HG02870 (cell line): ENCODE results near the gene P2RY8.
"Not testable (repeated sequence)": the region's sequence is repeated elsewhere in the genome, so short reads cannot be mapped to it uniquely, and the experiment has no call there.

Experiments used
- ATAC-seq: cut with Tn5 transposase; IDR thresholded peaks from one replicate; pipeline ENCODE4 v1.9.1; 2021; ENCODE audit warnings: mild to moderate bottlenecking, moderate library complexity; ENCODE audit not compliant: unreplicated experiment

The P2RY8 gene

GRCh38 chrX:1466232-1466661 is 70.7 kb downstream of the P2RY8 start:
- no peak for ATAC-seq

GRCh38 chrX:1465286-1466231 is 71.4 kb downstream of the P2RY8 start:
- no peak for ATAC-seq

- ATAC-seq = no peak
Observed at GRCh38 chrX:1464971-1465285, 72.1 kb downstream of the P2RY8 start.

DNA sequence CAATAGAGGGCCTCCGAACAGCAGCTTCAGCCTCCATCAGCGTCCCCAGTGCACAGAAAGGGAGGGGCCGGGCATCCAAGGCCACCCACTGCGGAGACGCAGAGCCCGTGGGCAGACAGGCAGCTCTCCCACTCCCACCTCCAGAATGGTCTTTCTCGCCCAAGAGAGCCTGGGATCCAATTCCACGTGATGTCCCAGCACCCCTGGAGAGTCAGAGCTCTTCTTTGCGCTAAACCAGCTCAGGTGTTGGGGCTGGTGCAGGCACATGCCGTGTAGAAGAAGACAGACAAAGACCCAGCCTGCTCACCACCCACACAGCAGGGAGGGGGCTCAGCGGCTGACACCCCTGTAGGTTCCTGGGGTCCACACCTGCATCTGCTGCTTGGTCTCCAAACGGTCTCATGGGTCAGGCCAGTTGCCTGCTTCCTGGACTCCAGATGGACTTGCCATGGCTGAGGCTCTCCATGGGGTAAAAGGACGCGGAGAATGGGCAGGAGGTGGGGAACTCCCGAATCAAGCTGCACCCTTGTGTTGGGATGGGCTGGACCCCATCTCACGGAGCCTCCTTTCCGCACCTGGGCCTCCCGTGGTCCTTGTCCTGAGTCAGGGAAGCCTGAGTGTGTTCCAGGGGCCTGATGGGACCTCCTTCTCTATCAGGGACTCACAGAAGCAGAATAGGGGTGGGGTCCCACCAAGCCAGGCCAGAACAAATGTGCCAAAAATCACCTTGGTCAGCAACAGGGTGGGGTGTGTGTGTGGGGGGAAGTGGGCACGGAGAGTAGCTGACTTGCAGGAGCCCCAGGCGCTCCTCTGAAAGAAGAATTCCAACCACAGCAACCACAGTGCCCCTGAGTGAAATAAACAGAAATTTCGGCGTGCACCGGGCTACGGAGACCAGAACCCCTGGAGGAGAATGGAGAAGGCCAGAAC is 72.7 kb downstream of the P2RY8 start:
- ATAC-seq = no peak

- no peak for ATAC-seq
Observed at GRCh38 chrX:1463581-1463980, 73.4 kb downstream of the P2RY8 start.

DNA sequence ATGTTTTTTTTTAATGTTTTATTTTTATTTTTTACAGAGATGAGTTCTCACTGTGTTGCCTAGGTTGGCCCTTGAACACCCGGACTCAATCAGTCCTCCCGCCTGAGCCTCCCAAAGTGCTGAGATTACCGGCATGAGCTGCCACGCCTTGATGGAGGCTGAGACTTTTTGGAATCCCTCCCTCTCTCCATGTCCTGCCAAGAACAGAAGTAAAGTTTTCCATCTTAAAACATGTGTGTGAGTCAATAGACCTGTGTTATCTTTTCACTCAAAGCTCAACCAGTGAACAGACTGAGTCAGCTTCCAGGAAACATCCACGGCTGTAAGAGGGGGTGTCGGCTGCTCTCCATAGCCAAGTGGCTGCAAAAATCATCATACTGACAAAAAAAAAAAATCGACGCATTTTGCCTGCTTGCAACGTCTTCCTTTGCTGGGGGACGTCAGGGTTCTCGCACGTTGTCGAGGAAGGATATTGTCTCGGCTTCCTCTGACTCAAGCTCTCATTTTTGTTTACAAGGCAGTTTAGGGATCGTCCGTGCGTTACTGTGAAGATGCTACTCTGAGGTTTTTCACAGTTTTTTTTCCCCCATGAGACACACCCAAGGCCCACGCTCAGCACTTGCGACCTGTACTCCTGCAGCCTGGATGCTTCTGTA is 74.3 kb downstream of the P2RY8 start:
- ATAC-seq = no peak

DNA sequence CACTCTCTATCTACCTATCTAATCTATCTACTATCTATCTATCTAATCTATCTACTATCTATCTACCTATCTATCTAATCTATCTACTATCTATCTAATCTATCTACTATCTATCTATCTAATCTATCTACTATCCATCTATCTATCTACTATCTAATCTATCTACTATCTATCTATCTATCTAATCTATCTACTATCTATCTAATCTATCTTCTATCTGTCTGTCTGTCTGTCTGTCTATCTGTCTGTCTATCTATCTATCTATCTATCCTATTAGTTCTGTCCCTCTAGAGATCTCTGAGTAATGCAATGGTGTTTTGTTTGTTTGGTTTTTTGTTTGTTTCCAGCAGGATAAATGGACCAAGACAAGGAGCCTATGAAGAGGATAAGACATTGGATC is 74.9 kb downstream of the P2RY8 start:
- ATAC-seq = no peak

- no peak for ATAC-seq
Observed at GRCh38 chrX:1455948-1456280, 81.1 kb downstream of the P2RY8 start.

- peak; percentile 41 for ATAC-seq
Observed at GRCh38 chrX:1453951-1454785, 82.8 kb downstream of the P2RY8 start.

DNA sequence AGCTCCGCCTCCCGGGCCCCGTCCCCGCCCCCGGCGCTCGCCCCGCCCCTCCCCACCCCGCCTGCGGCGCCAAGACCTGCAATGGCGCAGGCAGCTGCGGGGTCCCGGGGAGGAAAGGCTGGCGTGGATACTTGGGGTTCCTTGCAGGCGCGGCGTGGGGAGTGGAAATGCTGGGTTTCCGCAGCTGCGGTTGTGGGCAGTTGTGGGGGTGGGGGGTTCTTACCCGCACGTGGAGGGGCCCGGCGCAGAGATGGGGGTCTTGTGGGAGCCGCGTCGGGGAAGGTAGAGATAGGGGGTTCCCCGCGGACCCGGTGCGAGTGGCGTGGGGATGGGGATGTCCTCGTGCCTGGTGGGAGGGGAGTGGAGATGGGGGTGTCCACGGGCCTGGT is 83.6 kb downstream of the P2RY8 start:
- ATAC-seq = peak; percentile 8

DNA sequence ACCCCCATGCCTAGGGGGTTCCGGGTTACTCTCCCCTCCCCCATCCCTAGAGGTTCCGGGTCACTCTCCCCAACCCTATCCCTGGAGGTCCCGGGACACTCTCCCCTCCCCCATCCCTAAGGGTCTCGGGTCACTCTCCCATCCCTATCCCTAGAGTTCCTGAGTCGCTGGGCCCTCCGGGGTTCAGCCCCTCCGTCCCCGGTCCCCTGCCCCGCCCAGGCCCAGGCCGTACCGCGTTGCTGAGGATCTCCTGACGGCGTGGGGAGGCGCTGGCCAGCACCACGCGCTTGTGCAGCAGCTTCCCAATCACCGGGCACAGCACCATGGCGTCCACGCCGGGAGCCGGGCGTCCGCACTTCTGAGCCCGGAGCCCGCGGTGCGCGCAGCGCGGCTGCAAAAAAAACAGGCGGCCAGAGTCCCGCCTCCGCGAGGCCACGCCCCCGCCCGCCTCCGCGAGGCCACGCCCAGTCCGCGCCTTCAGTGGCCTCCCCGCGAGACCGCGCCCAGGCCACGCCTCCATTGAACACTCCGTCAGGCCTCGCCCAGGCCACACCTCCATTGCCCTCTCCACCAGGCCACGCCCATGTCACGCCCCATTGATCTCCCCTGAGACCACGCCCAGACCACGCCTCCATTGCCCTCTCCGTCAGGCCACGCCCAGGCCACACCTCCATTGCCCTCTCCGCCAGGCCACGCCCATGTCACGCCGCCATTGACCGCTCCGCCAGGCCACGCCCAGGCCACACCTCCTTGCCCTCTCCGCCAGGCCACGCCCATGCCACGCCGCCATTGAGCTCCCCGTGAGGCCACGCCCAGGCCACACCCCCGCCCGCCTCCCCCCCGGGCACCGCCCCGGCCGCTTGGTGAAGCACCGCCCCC is 84.2 kb downstream of the P2RY8 start, which contains the start of gene ASMTL:
Gene ASMTL (minus strand): TSS at position 394 of the 879 bp plus-strand sequence. CDS start 69 bp downstream, at position 325.
- ATAC-seq = peak; percentile 60

GRCh38 chrX:1451661-1452515 is 85.1 kb downstream of the P2RY8 start:
- ATAC-seq = no peak

- ATAC-seq = no peak
Observed at GRCh38 chrX:1451251-1451660, 85.7 kb downstream of the P2RY8 start.

DNA sequence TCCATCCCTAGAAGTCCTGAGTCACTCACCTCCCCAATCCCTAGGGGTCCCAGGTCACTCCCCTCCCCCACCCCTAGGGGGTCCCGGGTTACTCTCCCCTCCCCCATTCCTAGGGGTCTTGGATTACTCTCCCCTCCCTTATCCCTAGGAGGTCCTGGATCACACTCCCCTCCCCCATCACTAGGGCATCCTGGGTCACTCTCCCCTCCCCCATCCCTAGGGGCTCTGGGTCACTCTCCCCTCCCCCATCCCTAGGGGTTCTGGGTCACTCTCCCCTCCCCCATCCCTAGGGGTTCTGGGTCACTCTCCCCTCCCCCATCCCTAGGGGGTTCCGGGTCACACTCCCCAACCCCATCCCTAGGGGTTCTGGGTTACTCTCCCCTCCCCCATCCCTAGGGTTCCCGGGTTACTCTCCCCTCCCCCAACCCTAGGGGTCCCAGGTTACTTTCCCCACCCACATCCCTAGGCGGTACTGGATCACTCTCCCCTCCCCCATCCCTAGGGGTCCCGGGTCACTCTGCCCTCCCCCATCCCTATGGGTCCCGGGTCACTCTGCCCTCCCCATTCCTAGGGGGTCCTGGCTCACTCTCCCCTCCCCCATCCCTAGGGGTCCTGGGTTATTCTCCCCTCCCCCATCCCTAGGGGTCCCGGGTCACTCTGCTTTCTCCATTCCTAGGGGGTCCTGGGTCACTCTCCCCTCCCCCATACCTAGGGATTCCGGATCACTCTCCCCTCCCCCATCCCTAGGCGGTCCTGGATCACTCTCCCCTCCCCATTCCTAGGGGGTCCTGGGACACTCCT is 86.4 kb downstream of the P2RY8 start:
- no peak for ATAC-seq

DNA sequence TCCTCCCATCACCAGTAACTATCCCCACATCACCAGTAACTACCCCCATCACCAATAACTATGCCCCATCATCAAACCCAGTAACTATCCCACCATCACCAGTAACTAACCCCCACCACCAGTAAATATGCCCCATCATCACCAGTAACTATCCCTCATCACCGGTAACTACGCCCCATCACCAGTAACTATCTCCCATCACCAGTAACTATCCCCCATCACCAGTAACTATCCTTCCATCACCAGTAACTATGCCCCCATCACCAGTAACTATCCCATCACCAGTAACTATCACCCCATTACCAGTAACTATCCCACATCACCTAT is 87.2 kb downstream of the P2RY8 start:
- ATAC-seq = no peak

DNA sequence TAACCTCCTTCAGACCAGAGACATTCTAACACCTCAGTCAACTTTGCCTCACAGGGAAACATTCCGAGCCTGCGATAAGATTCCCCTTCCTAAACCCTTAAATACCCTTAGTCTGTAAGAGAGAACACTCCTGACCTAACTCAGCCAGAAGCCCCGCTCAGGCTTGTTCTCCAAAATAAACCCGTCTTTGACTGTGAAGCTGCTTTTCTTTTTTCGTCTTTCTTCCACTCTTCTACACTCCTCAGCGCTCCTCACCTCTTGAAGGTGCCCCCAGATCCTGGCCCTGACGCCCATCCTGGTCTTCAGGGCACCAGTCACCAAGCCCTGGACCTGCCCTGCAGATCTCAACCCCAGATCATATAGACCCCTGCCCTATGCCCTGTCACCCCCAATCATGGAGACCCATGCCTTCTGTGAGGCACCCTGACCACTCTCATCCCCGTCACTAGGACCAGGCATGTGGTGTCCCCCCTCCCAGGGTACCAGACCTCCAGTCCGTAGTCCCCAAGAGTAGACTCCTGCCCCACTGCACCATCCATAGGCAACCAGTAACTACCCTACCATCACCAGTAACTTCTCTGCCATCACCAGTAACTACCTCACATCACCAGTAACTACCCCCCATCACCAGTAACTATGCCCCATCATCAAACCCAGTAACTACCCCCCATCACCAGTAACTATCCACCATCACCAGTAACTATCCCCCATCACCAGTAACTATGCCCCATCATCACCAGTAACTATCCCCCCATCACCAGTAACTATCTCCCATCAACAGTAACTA is 87.8 kb downstream of the P2RY8 start:
- ATAC-seq = no peak

GRCh38 chrX:1448573-1449001 is 88.4 kb downstream of the P2RY8 start:
- ATAC-seq = not testable (repeated sequence)
